Subcutaneous adipose tissue (tissue), 4 donors: ENCODE measurements around the gene ACP7. TPM values are rescaled to one million over a fixed set of nuclear protein-coding genes. Genes with fewer than 3 reads are reported as not detected.

Experiments
- CTCF ChIP-seq: fragments of 450-650 bp; IDR thresholded peaks from one replicate; pipeline ENCODE4 v1.5.1; 2016; ENCODE audit warnings: low read depth, mild to moderate bottlenecking, control low read depth, antibody characterized with exemption, moderate library complexity
- total RNA-seq, 4 donors: library from RNA; depleted of rRNA; stranded (reverse); fragments of >200 nt; gene quantifications; one replicate each; pipeline ENCODE4 v1.1.0, GENCODE V29; 2016

Gene ACP7
- total RNA-seq, 4 donors from 2014 or later, result not detected

GRCh38 chr19:39131255-39131755 is 47.1 kb downstream of the ACP7 start:
- no peak for TF ChIP-seq CTCF

GRCh38 chr19:39132344-39132969 is 48.3 kb downstream of the ACP7 start:
- no peak for TF ChIP-seq CTCF

GRCh38 chr19:39133431-39134270 is 49.5 kb downstream of the ACP7 start:
- TF ChIP-seq CTCF, result no peak

GRCh38 chr19:39135701-39136100 is 51.5 kb downstream of the ACP7 start:
- TF ChIP-seq CTCF, result no peak

- no peak for TF ChIP-seq CTCF
Observed at GRCh38 chr19:39136225-39136940, 52.2 kb downstream of the ACP7 start.

- TF ChIP-seq CTCF, result no peak
Observed at GRCh38 chr19:39137131-39137530, 53.0 kb downstream of the ACP7 start.
